GM18517 (cell line): ENCODE results near the gene LTB.

Experiments used
- ATAC-seq: cut with Tn5 transposase; IDR thresholded peaks from one replicate; pipeline ENCODE4 v1.9.1; 2021; ENCODE audit warnings: mild to moderate bottlenecking, moderate library complexity; ENCODE audit not compliant: unreplicated experiment

LTB gene

GRCh38 chr6:31531771-31532643 lies 50.2 kb downstream of the LTB start:
- no peak for ATAC-seq

GRCh38 chr6:31531162-31531561 lies 51.1 kb downstream of the LTB start:
- no peak for ATAC-seq

- ATAC-seq: no peak
Observed at GRCh38 chr6:31530659-31531058, 51.6 kb downstream of the LTB start.
